ENCODE data around the gene ARHGAP11B.
A peak's percentile ranks its signal among the peaks of the same experiment; 100 is the strongest.
"Not testable (repeated sequence)": the region's sequence is repeated elsewhere in the genome, so short reads cannot be mapped to it uniquely, and the experiment has no call there.

ARHGAP11B gene

GRCh38 chr15:30625436-30626193 lies at the start of gene ARHGAP11B:
Gene ARHGAP11B (plus strand): TSS chr15:30626128.
- peak within 1 kb of the TSS; percentile 67 for H3K4me3 ChIP-seq (ENCODE audit: low read depth, low read length)

DNA sequence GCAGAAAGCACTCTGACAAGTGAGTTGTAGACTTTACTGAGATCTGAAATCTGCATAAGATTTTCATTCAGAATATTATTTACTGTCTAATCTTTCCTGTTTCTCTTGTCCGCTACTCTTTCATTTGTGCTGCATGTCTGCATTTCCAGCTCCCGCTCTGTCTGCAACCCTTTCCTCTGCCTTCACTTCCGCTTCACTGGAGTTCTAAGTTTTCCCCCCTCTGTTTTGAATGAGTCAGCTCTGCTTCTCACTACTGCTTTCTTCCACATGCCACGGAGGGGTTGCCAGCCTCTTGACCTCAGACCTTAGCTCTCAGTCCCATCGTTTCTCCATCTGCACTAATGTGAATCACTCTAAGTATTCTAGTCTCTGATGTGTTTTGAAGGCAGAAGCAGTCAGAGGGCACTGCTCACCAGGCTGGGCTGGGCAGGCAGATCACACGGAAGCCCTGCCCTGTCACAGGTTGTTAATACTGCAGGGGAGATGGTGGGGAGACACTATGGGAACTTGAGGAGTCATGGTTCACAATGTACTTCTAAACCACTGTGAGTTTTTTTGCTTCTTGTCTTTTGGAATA lies 46.4 kb upstream of the ARHGAP11B start:
- H3K4me3 ChIP-seq (ENCODE audit: low read depth, low read length): not testable (repeated sequence)

DNA sequence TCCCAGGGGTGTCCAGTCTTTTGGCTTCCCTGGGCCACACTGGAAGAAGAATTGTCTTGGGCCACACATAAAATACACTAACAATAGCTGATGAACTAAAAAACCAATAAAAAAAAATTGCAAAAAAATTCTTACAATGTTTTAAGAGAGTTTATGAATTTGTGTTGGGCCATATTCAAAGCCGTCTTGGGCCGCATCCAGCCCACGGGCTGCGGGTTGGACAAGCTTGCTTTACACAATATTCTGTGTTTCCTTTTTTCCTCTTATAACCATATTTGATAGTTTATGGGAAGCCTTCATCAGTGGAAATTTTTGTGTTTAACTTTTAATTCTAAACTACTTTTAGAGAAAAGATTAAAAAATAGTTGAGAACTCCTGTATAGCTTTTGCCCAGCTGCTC lies 45.2 kb upstream of the ARHGAP11B start:
- not testable (repeated sequence) for H3K4me3 ChIP-seq (ENCODE audit: low read depth, low read length)

DNA sequence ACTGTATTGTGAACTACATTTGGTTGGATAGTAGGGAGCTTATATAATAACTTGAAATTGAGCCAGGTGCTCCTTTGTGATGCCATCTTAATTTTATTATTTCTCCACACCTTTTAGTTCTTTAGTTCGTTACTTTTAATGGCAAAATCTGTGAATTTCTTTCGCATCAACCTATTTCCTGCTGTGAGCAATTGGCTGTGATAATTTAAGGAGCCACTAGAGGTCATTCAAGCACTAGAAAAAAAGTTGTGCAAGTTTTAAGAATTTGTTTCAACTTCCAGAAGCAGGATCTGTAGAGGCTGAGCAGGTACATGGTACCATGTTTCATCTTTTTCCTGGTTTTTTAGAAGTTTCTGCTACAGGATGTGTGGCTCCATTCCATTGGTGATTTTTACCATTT lies 27.0 kb upstream of the ARHGAP11B start:
- H3K4me3 ChIP-seq (ENCODE audit: low read depth, low read length): not testable (repeated sequence)

- not testable (repeated sequence) for H3K4me3 ChIP-seq (ENCODE audit: low read depth, low read length)
Measured at GRCh38 chr15:30603796-30604195, 22.1 kb upstream of the ARHGAP11B start, which contains the start of gene GOLGA8H. Gene GOLGA8H (plus strand): TSS chr15:30604028. CDS start chr15:30604126, 98 bp downstream.

- not testable (repeated sequence) for H3K4me3 ChIP-seq (ENCODE audit: low read depth, low read length)
Measured at GRCh38 chr15:30612271-30612670, 13.7 kb upstream of the ARHGAP11B start.

GRCh38 chr15:30621342-30621741 lies 4.6 kb upstream of the ARHGAP11B start:
- not testable (repeated sequence) for H3K4me3 ChIP-seq (ENCODE audit: low read depth, low read length)

GRCh38 chr15:30626194-30626565 lies 252 bp downstream of the ARHGAP11B start:
- peak overlapping the region; percentile 55 for H3K4me3 ChIP-seq (ENCODE audit: low read depth, low read length)

- peak overlapping the region; percentile 55 for H3K4me3 ChIP-seq (ENCODE audit: low read depth, low read length)
Measured at GRCh38 chr15:30626632-30627031, 704 bp downstream of the ARHGAP11B start.

DNA sequence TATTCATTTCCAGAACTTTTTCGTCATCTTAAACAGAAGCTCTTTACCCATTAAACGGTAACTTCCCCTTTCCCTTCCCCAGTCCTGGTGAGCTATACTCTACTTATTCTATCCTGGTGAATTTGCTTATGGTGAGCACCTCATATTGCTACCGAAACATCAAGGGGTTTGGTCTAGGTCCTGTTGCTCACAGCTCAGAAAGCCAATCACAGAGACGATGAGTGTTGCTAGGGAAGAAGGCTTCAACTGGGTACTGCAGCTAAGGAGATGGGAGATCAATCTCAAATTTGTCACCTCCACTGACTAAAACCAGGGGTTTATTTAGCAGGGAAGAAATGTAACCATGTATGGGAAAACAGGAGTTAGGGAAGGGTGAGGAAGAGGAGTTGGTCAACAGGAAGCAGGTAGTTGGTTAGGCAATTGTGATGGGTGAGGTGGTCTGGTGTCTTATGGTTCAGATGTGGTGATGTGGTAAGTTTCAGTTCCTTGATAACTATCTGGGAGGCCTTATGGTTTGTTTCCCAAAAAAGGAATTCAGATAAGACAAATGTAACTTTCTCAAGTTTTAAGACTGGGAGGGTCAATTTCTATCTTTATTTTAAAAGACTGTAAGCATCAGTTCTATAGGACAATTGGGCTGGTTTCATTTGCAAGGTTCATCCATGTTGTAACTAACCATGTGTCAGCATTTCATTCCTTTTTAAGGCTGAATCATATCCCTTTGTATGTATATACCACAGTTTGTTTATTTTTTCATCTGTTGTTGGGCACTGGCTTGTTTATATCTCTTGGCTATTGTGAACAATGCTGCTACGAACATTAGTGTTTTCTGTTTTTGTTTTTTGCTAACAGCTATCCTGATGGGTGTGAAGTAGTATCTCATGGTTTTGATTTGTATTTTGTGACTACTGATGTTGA lies 24.3 kb downstream of the ARHGAP11B start:
- no peak overlapping the region for H3K4me3 ChIP-seq (ENCODE audit: low read depth, low read length)

GRCh38 chr15:30661154-30661553 lies 35.2 kb downstream of the ARHGAP11B start:
- H3K4me3 ChIP-seq (ENCODE audit: low read depth, low read length): not testable (repeated sequence)

- H3K4me3 ChIP-seq (ENCODE audit: low read depth, low read length): not testable (repeated sequence)
Measured at GRCh38 chr15:30669621-30670020, 43.7 kb downstream of the ARHGAP11B start.

GRCh38 chr15:30670056-30670455 lies 44.1 kb downstream of the ARHGAP11B start:
- no peak overlapping the region for H3K4me3 ChIP-seq (ENCODE audit: low read depth, low read length)

DNA sequence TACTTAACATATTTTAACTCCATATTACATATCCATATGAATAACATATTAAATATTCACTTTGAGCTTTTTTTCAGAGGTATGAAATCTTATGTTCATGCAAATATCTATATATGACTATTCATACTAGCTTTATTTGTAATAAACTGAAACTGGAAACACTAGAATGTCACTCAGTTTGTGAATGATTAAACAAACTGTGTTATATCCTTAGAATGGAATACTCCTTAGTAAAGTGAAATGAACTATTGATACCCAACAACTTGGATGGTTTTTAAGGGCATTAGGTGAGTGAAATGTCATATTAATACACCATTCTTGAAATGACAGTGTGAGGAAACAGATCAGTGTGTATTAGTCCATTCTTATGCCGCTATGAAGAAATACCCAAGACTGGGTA lies 45.4 kb downstream of the ARHGAP11B start:
- H3K4me3 ChIP-seq (ENCODE audit: low read depth, low read length): no peak overlapping the region

DNA sequence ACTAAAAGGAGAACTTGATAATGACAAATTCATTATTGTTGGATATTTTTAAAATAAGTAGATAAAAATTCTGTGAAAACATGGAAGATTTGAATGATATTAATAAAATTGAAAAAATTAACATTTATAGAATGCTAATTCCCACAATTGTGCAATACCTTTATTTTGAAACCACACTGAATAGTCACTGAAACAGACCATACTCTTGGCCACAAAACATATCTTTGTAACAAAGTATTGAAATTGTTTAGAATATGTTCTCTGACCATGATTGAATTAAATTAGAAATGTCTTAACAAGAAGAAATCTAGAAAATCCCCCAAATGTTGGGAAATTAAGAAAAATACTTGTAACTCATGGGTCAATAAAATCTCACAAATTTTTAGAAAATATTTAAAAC lies 49.2 kb downstream of the ARHGAP11B start:
- H3K4me3 ChIP-seq (ENCODE audit: low read depth, low read length): no peak overlapping the region

GRCh38 chr15:30675891-30676290 lies 50.0 kb downstream of the ARHGAP11B start:
- H3K4me3 ChIP-seq (ENCODE audit: low read depth, low read length): not testable (repeated sequence)

- H3K4me3 ChIP-seq (ENCODE audit: low read depth, low read length): not testable (repeated sequence)
Measured at GRCh38 chr15:30680997-30681396, 55.1 kb downstream of the ARHGAP11B start.

DNA sequence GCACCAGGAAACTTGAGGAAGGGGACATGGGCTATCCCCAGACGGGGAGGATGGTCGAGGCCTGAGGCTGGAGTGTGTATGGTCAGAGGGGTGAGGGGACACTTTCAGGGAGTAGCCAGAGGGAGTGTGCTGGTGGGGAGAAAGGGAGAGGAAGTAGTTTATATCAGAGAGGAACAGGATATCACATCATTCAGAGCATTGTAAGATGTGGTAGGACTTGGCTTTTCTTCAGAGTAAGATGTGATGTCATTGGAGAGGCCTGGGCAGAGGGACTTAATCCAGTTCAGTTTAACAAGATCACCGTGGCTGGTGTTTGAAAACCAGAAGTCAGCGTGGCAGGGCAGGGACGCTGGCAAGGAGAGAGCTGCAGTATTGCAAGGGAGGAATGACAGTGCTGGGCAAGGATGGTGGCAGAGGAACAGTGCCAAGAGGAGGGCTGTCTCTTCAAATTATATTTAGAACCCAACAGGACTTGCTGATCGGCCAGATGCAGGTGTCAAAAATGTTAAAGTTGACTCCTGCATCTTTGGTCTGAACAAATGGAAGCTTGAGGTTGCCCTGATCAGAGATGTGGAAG lies 59.9 kb downstream of the ARHGAP11B start:
- H3K4me3 ChIP-seq (ENCODE audit: low read depth, low read length): not testable (repeated sequence)

GRCh38 chr15:30686651-30687050 lies 60.7 kb downstream of the ARHGAP11B start:
- H3K4me3 ChIP-seq (ENCODE audit: low read depth, low read length): not testable (repeated sequence)
